Activated CD4-positive, alpha-beta T cell treated with anti-CD3 and anti-CD28 coated beads for 48 hours (primary cell): ENCODE results near the gene RAD51B.
A peak's percentile ranks its signal among the peaks of the same experiment; 100 is the strongest.
"Not testable (repeated sequence)": the region's sequence is repeated elsewhere in the genome, so short reads cannot be mapped to it uniquely, and the experiment has no call there.

Experiments
- DNase-seq: peaks from one replicate; pipeline ENCODE4 v3.0.0-alpha.2; 2020

RAD51B gene

DNA sequence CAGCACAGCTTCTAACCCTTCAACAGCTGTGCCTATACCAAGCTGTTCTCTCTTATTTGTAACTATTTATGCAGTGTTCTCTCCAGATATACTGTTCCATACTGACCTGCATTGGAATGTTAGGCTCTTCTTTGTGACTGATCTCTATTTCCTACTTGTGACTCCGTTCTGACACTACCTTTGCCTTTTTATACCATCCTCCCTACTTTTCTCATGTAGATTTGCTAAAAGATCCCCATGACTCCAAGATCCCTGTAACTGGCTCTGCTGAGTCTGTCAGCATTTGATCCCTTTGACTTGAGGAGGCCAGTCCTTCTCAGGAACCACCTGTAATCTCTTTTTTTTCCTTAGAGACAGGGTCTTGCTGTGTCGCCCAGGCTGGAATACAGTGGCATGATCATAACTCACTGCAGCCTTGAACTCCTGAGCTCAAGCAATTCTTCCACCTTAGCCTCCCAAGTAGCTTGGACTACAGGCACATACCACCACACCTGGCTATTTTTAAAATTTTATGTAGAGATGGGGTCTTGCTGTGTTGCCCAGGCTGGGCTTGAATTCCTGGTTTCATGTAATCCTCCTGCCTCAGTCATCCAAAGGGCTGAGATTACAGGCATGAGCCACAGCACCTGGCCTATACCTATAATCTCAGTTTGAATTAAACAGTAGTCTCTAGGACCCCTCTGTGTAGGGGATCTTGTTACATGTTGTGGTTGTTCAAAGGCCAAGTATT, 605.0 kb downstream of the RAD51B start:
- no peak for DNase-seq

DNA sequence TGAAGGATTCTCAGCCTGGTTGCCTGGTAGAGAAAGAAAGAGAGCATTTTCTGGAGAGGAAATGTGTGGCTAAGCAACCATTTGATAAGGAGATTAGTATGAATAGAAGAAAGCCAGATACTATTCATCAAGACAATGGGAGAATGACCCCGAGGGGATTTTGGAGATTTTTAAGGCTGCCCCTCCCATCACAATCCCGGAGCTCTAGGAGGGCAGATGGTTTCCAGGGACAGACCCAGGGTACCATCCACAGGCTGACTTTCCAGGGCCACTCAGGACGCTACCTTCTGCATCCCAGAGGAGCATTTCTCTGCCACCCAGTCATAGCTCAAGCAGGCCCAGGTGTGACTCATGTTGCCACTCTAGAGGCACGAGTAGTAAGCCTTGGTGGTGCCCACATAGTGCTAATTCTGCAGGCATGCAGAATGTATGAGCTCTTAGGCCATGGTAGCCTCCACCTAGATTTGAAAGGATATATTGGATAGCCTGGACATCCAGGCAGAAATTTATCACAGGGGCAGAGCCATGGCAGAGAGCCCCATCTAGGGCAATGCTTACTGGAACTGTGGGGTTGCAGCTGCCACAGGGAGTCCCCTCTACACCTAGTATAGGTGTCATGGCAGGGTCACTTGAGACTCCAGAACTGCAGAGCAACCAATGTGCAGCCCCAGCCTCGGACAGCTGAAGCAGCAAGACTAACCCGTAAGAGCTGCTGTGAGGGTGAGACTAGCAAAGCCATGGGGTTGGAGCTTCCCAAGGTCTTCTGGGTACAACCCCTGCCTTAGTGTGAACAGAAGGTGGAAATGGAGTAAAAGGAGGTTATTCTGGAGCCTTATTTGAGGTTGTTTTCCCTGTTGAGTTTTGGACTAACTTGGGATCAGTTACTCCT, 607.3 kb downstream of the RAD51B start:
- peak; percentile 15 for DNase-seq

DNA sequence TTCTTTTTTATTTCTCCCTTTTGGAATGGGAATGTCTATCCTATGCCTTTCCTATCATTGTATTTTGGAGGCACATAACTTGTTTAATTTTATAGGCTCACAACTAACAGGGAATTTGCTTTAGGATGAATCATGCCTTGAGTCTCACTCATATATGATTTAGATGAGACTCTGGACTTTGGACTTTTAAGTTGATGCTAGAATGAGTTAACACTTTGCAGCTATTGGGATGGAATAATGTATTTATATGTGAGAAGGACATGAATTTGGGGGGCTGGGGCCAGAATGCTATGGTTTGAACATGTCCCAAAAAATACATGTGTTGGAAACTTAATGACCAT, 607.9 kb downstream of the RAD51B start:
- DNase-seq, result no peak

DNA sequence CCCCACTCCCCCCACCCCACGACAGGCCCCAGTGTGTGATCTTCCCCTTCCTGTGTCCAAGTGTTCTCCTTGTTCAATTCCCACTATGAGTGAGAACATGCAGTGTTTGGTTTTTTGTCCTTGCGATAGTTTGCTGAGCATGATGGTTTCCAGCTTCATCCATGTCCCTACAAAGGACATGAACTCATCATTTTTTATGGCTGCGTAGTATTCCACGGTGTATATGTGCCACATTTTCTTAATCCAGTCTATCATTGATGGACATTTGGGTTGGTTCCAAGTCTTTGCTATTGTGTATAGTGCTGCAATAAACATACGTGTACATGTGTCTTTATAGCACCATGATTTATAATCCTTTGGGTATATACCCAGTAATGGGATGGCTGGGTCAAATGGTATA, 609.3 kb downstream of the RAD51B start:
- DNase-seq, result not testable (repeated sequence)

DNA sequence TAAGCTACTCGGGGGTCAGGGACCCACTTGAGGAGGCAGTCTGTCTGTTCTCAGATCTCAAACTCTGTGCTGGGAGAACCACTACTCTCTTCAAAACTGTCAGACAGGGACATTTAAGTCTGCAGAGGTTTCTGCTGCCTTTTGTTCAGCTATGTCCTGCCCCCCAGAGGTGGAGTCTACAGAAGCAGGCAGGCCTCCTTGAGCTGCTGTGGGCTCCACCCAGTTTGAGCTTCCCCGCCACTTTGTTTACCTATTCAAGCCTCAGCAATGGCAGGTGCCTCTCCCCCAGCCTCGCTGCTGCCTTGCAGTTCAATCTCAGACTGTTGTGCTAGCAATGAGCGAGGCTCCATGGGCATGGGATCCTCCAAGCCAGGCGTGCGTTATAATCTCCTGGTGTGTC, 614.6 kb downstream of the RAD51B start:
- peak; percentile 7 for DNase-seq

GRCh38 chr14:68435631-68436030, 616.1 kb downstream of the RAD51B start:
- not testable (repeated sequence) for DNase-seq

DNA sequence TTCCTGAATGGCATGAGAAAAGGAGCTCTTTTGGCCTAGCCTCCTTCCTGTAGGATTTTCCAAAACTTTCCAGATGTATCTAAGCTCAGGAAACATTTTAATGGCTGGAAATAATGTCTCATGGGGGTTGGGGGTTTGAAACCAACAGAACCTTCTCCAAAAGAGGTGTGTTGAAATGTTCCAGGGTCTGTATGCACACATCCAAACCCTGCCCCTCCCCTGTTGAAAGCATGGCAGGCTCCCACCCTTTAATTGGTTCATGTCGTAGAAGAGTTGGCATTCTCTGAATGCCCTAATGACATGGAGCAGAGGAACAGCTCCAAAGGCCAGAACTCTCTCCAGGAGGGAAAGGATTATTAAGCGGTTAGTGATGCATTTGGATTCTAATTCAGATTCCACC, 620.1 kb downstream of the RAD51B start:
- DNase-seq, result no peak

- DNase-seq, result no peak
These were observed 621.2 kb downstream of the RAD51B start for GRCh38 chr14:68440820-68441219.

DNA sequence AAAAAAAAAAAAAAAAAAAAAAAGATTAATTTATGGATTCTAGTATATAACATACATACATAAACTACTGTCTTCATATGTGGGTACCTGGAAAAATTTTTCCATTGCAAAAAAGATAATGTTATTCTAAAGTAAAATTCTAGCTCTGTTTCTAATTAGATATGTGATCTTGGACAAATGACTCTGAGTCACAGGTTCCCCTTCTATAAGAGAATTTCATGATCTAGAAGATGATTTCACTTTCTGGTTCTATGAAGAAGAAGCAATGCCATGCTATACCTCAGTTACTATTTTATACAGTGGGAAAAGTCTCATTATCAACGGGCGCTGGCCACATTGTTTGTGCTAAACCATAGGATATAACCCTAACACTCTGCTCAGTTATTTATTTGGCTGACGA, 622.0 kb downstream of the RAD51B start:
- DNase-seq, result no peak

- DNase-seq, result no peak
These were observed 623.5 kb downstream of the RAD51B start for GRCh38 chr14:68442828-68443629.

- no peak for DNase-seq
These were observed 625.0 kb downstream of the RAD51B start for GRCh38 chr14:68444449-68445168.

DNA sequence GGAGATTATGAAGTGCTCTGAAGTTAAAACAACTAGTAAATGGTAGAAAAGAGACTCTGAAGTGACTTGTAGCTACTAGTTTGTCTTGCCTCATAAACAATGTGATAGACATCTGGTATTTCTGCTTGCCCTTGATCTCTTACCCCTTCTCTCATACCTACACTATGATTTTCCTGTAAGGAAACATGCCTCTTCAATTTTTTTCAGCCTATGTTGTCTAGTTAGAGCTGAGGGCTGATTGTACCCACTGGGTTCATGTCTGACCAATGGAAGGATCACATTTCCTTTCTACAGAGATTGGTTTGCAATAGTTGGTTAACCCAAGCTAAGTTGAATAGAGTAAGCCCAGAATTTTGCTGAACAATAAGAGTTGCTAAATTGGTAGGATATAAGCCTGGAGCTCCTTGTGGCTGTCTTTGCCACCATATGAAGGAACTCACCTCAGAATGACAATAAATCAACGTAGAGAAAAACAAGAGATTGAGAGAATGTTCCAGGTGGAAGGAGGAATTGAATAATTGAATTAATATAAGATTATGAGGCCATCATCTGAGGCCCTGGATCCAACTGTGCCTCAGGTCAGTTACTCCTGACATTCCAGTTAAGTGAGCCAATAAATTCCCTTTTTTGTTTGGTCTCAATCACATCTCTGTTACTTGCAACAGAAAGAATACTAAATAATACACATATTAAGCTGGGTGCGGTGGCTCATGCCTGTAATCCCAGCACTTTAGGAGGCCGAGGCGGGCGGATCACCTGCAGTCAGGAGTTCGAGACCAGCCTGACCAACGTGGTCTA, 626.9 kb downstream of the RAD51B start:
- no peak for DNase-seq

GRCh38 chr14:68447581-68448251, 628.1 kb downstream of the RAD51B start:
- DNase-seq, result no peak

GRCh38 chr14:68448252-68448902, 628.8 kb downstream of the RAD51B start:
- DNase-seq, result no peak

- no peak for DNase-seq
These were observed 630.1 kb downstream of the RAD51B start for GRCh38 chr14:68449561-68450181.

- no peak for DNase-seq
These were observed 631.0 kb downstream of the RAD51B start for GRCh38 chr14:68450391-68451120.

DNA sequence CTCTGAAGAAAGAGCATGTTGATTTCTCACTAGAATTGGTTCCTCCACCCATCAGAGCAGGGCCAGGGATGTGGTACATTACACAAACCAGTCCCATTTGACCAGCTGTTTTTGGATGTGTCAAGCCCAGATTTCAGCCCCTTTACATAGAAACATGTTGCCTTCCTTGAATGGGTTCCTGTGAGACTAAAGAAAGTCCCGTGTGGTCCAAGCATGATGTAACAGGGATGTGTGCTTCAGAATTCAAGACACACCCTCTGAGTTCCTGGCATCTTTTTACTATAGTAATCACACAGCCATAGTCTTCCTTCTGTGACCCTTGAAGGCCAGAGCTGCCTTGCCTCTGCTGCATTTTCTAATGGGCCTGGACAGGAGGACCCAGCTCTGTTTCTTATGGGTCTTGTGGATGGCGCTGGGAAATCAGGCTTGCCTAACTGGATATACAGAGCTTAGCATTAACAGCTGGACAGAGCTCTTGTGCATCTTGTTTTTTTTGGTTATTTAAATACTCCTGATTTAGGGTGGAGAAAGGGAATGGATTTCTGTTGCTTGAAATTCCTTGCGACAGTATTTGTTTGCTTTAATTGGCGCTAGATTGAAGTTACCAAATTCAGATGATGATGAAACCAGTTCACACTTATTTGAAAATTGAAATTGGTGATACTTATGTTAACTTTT, 632.3 kb downstream of the RAD51B start:
- no peak for DNase-seq

GRCh38 chr14:68458253-68458652, 638.7 kb downstream of the RAD51B start:
- DNase-seq, result no peak
